MM.1S (cell line): ENCODE results near the gene GPR143.

Experiments used
- DNase-seq: peaks from one replicate; pipeline ENCODE4 v3.0.0-alpha.2; 2015
- H2AFZ ChIP-seq: fragments of 300-600 bp; sonication (generic); 2 replicates; pipeline ENCODE4 v1.6.0; 2016; ENCODE audit warnings: antibody characterized with exemption, low read length
- H3F3A ChIP-seq: fragments of 300-600 bp; sonication (generic); 2 replicates; pipeline ENCODE4 v1.6.1; 2016; ENCODE audit warnings: mild to moderate bottlenecking, antibody characterized with exemption, low read length, moderate library complexity, mixed read lengths; ENCODE audit not compliant: insufficient read depth
- H3K27ac ChIP-seq: fragments of 300-600 bp; sonication (generic); 2 replicates; pipeline ENCODE4 v1.5.1; 2016; ENCODE audit warnings: mild to moderate bottlenecking, low read length
- H3K27me3 ChIP-seq: fragments of 300-600 bp; sonication (generic); replicated peaks from 2 replicates; pipeline ENCODE4 v1.6.0; 2016; ENCODE audit warnings: low read length; ENCODE audit not compliant: insufficient read depth
- H3K36me3 ChIP-seq: fragments of 300-600 bp; sonication (generic); replicated peaks from 2 replicates; pipeline ENCODE4 v1.6.1; 2016; ENCODE audit warnings: mild to moderate bottlenecking, low read length, mixed read lengths; ENCODE audit not compliant: insufficient read depth
- H3K4me1 ChIP-seq: fragments of 300-600 bp; sonication (generic); 2 replicates; pipeline ENCODE4 v1.6.1; 2016; ENCODE audit warnings: low read length, mixed read lengths
- H3K4me2 ChIP-seq: fragments of 300-600 bp; sonication (generic); 2 replicates; pipeline ENCODE4 v1.6.0; 2016; ENCODE audit warnings: low read depth, low read length
- H3K4me3 ChIP-seq: fragments of 300-600 bp; sonication (generic); 2 replicates; pipeline ENCODE4 v1.5.1; 2016; ENCODE audit warnings: low read length, mixed read lengths
- H3K79me2 ChIP-seq: fragments of 300-600 bp; sonication (generic); 2 replicates; pipeline ENCODE4 v1.6.1; 2016; ENCODE audit warnings: mixed run types, low read length, mixed read lengths
- H3K9ac ChIP-seq: fragments of 300-600 bp; sonication (generic); 2 replicates; pipeline ENCODE4 v1.6.1; 2016; ENCODE audit warnings: low read length, mixed read lengths
- H3K9me2 ChIP-seq: fragments of 300-600 bp; sonication (generic); replicated peaks from 2 replicates; pipeline ENCODE4 v1.6.1; 2016; ENCODE audit warnings: mild to moderate bottlenecking, low read length, mixed read lengths; ENCODE audit not compliant: insufficient read depth
- H3K9me3 ChIP-seq: fragments of 300-600 bp; sonication (generic); replicated peaks from 2 replicates; pipeline ENCODE4 v1.6.1; 2016; ENCODE audit warnings: mild to moderate bottlenecking, low read length, mixed read lengths; ENCODE audit not compliant: insufficient read depth
- H4K20me1 ChIP-seq: fragments of 300-600 bp; sonication (generic); 2 replicates; pipeline ENCODE4 v1.6.1; 2016; ENCODE audit warnings: mild to moderate bottlenecking, low read length, moderate library complexity, mixed read lengths; ENCODE audit not compliant: insufficient read depth
- CTCF ChIP-seq: fragments of 300-600 bp; sonication (generic); IDR thresholded peaks from 2 replicates; pipeline ENCODE4 v1.5.1; 2016; ENCODE audit warnings: antibody characterized with exemption, low read length, mixed read lengths
- EZH2 ChIP-seq: fragments of 300-600 bp; sonication (generic); optimal IDR thresholded peaks from 2 replicates; pipeline ENCODE3; 2017; ENCODE audit warnings: low read depth, mild to moderate bottlenecking, antibody characterized with exemption, low read length, mixed read lengths
- EZH2phosphoT487 ChIP-seq: fragments of 300-600 bp; sonication (generic); IDR thresholded peaks from 2 replicates; pipeline ENCODE4 v1.6.1; 2018; ENCODE audit warnings: antibody characterized with exemption, low read length

GPR143 gene

GRCh38 chrX:9759337-9759736, 6.3 kb downstream of the GPR143 start:
- no peak for DNase-seq

GRCh38 chrX:9758021-9758638, 7.5 kb downstream of the GPR143 start:
- Histone ChIP-seq H3F3A (0 out of 2 replicates have a peak, but pooled peaks cover 6% of the 10 kb centered on the region), H3K36me3 (no peaks in the 10 kb centered on the region), H3K4me3 (no peak overlapping the region), H3K27ac (no peak overlapping the region), H3K79me2 (no peaks in the 10 kb centered on the region), H3K9me3 (no peaks in the 10 kb centered on the region), H2AFZ (no peak overlapping the region), H3K9me2 (no peaks in the 10 kb centered on the region), H3K4me1 (no peaks in the 10 kb centered on the region), H3K9ac (no peak overlapping the region), H4K20me1 (no peaks in the 10 kb centered on the region), H3K4me2 (no peak overlapping the region), H3K27me3 (peaks cover 12% of the 10 kb centered on the region; the same call in 1 of the 2 replicates)
- DNase-seq = no peak
- TF ChIP-seq EZH2phosphoT487 (no peak), CTCF (no peak), EZH2 (no peak)

More at GRCh38 chrX:9759337-9759736, 6.3 kb downstream of the GPR143 start:
- peaks cover 5% of the 10 kb centered on the region; the same call in 1 of the 2 replicates for H3K27me3 ChIP-seq
- no peaks in the 10 kb centered on the region for H3K9me2 ChIP-seq
- H3F3A ChIP-seq = 0 out of 2 replicates have a peak, but pooled peaks cover 6% of the 10 kb centered on the region
- no peak overlapping the region for H3K4me3 ChIP-seq
- no peak overlapping the region for H3K27ac ChIP-seq
- TF ChIP-seq CTCF = no peak
- no peak for TF ChIP-seq EZH2
- no peak for TF ChIP-seq EZH2phosphoT487
- no peaks in the 10 kb centered on the region for H3K36me3 ChIP-seq
- H4K20me1 ChIP-seq = no peaks in the 10 kb centered on the region
- no peak overlapping the region for H2AFZ ChIP-seq
- H3K9me3 ChIP-seq = no peaks in the 10 kb centered on the region
- H3K4me2 ChIP-seq = no peak overlapping the region
- H3K4me1 ChIP-seq = no peaks in the 10 kb centered on the region
- H3K79me2 ChIP-seq = no peaks in the 10 kb centered on the region
- no peak overlapping the region for H3K9ac ChIP-seq

GRCh38 chrX:9757366-9757765, 8.3 kb downstream of the GPR143 start:
- H4K20me1 ChIP-seq = no peaks in the 10 kb centered on the region
- H3K9ac ChIP-seq = no peak overlapping the region
- no peak overlapping the region for H3K4me2 ChIP-seq
- no peak overlapping the region for H3K27ac ChIP-seq
- H3F3A ChIP-seq = 0 out of 2 replicates have a peak, but pooled peaks cover 6% of the 10 kb centered on the region
- H3K79me2 ChIP-seq = no peaks in the 10 kb centered on the region
- H3K4me3 ChIP-seq = no peak overlapping the region
- H2AFZ ChIP-seq = no peak overlapping the region
- DNase-seq = no peak
- TF ChIP-seq EZH2 = no peak
- no peak for TF ChIP-seq EZH2phosphoT487
- no peak for TF ChIP-seq CTCF
- no peaks in the 10 kb centered on the region for H3K4me1 ChIP-seq
- peaks cover 12% of the 10 kb centered on the region; the same call in 1 of the 2 replicates for H3K27me3 ChIP-seq
- H3K9me3 ChIP-seq = no peaks in the 10 kb centered on the region
- H3K9me2 ChIP-seq = no peaks in the 10 kb centered on the region
- H3K36me3 ChIP-seq = no peaks in the 10 kb centered on the region
